Ovary (tissue), 3 donors: ENCODE results near the gene CCNJL.

Experiments used
- EP300 ChIP-seq: sonication (generic); formaldehyde crosslinking; IDR thresholded peaks from one replicate; pipeline ENCODE4 v1.6.1; 2017; ENCODE audit warnings: antibody characterized with exemption
- POLR2A ChIP-seq: fragments of 450-650 bp; IDR thresholded peaks from one replicate; pipeline ENCODE4 v1.6.1; 2017; ENCODE audit warnings: antibody characterized with exemption, mild to moderate bottlenecking, moderate library complexity
- TF ChIP-seq, protein P1 (sequence below), 3 donors: fragments of 450-650 bp in 2 of 3; fragments of 200-600 bp in 1 of 3; IDR thresholded peaks; one replicate each; pipeline versions ENCODE4 v1.5.1 to v1.8.0; 2016 to 2022; ENCODE audit warnings: antibody characterized with exemption in 3 of 3, mild to moderate bottlenecking in 1 of 3
- donor health status: DM: no; HTN: no; CAD: no.

- TF ChIP-seq POLR2A, result no peak
- TF ChIP-seq, protein P1, sequence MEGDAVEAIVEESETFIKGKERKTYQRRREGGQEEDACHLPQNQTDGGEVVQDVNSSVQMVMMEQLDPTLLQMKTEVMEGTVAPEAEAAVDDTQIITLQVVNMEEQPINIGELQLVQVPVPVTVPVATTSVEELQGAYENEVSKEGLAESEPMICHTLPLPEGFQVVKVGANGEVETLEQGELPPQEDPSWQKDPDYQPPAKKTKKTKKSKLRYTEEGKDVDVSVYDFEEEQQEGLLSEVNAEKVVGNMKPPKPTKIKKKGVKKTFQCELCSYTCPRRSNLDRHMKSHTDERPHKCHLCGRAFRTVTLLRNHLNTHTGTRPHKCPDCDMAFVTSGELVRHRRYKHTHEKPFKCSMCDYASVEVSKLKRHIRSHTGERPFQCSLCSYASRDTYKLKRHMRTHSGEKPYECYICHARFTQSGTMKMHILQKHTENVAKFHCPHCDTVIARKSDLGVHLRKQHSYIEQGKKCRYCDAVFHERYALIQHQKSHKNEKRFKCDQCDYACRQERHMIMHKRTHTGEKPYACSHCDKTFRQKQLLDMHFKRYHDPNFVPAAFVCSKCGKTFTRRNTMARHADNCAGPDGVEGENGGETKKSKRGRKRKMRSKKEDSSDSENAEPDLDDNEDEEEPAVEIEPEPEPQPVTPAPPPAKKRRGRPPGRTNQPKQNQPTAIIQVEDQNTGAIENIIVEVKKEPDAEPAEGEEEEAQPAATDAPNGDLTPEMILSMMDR (IDR thresholded peaks at IDR 0.05), result no peak
- no peak for TF ChIP-seq EP300
Measured at GRCh38 chr5:160289356-160289651, 23.1 kb downstream of the CCNJL start.
